Ascending aorta (tissue), 2 donors: ENCODE results near the gene NAT14. TPM values are rescaled to one million over a fixed set of nuclear protein-coding genes. Genes with fewer than 3 reads are reported as not detected.
A peak's percentile ranks its signal among the peaks of the same experiment; 100 is the strongest.
"Not testable (repeated sequence)": the region's sequence is repeated elsewhere in the genome, so short reads cannot be mapped to it uniquely, and the experiment has no call there.

ENCODE experiments used
- DNase-seq, 2 donors: peaks; one replicate each; pipeline ENCODE4 v3.0.0-alpha.2; 2019; ENCODE audit warnings: low spot score in 2 of 2
- H3K27ac ChIP-seq, 2 donors: fragments of 200-600 bp; sonication (generic); one replicate each; pipeline ENCODE4 v1.5.1; 2016 to 2017; ENCODE audit warnings: mild to moderate bottlenecking in 1 of 2
- H3K27me3 ChIP-seq: fragments of 200-600 bp; sonication (generic); one replicate; pipeline ENCODE4 v1.5.1; 2017
- H3K36me3 ChIP-seq, 2 donors: fragments of 200-600 bp; sonication (generic); one replicate each; pipeline ENCODE4 v1.5.1; 2016
- H3K4me1 ChIP-seq, 2 donors: fragments of 200-600 bp; sonication (generic); one replicate each; pipeline ENCODE4 v1.5.1; 2016 to 2017; ENCODE audit warnings: mild to moderate bottlenecking in 1 of 2
- H3K4me3 ChIP-seq, 2 donors: fragments of 200-600 bp; sonication (generic); one replicate each; pipeline ENCODE4 v1.5.1; 2016 to 2017; ENCODE audit warnings: mild to moderate bottlenecking in 1 of 2
- H3K9me3 ChIP-seq, 2 donors: fragments of 200-600 bp; sonication (generic); one replicate each; pipeline ENCODE4 v1.5.1; 2016
- CTCF ChIP-seq, 3 experiments: fragments of 200-600 bp in 2 of 3; fragments of 450-650 bp in 1 of 3; sonication (generic) in 2 of 3; IDR thresholded peaks; one replicate each; pipeline ENCODE4 v1.5.1; 2016 to 2019; ENCODE audit warnings: antibody characterized with exemption in 3 of 3, mild to moderate bottlenecking in 1 of 3, moderate library complexity in 1 of 3
- intact Hi-C: fragments of 100-400 bp; cut with DNase I; formaldehyde crosslinking; loops from one replicate; pipeline ENCODE4 v1.15.1; 2023
- total RNA-seq: library from RNA; depleted of rRNA; stranded (reverse); fragments of >200 nt; gene quantifications from one replicate; pipeline ENCODE4 v1.1.0, GENCODE V29; 2016

Gene NAT14
- total RNA-seq, 1 donor from 2014 or later: 21.6 TPM

DNA sequence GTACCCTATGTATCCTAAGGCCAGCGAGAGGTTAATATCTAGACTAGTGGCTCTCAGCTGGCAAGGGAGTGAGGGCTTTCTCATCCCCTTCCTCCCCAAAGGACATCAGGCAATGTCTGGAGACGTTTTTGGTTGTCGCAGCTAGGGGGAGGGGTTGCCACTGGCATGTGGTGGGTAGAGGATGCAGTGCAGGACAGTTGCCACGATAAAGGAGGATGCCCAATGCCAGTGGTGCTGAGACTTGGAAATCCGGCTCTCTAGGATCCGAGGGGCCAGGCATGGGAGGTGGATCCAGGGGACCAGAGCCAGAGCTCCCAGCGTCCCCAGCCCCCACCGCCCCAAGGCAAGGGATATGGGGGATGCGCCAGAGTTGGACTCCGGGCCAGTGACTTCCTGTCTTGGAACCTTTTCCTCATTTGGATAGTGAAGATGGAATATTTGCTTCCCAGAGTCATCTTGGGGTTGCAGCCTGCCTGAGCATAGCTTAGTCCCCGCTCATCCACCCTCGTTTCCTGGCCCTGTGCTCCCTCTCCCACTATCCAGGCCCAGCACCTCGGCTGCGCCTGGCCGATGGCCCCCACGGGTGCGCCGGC, 8.2 kb downstream of the NAT14 start:
- Histone ChIP-seq H3K27ac (peak overlapping the region in 1 of 2 donors; percentile 57), H3K36me3 (no peaks in the 10 kb centered on the region), H3K27me3 (no peaks in the 10 kb centered on the region), H3K4me1 (peaks cover 0 to 5% of the 10 kb centered on the region in 2 donors), H3K4me3 (peak overlapping the region in 1 of 2 donors; percentile 5), H3K9me3 (no peaks in the 10 kb centered on the region)
- intact Hi-C loops: no loop called here
- TF ChIP-seq CTCF (IDR thresholded peaks at IDR 0.05): no peak
- no peak for DNase-seq

- Histone ChIP-seq H3K27ac (peak overlapping the region in 1 of 2 donors; percentile 57), H3K4me3 (peak overlapping the region in 1 of 2 donors; percentile 5)
Measured at GRCh38 chr19:55493645-55494171, 8.7 kb downstream of the NAT14 start.

DNA sequence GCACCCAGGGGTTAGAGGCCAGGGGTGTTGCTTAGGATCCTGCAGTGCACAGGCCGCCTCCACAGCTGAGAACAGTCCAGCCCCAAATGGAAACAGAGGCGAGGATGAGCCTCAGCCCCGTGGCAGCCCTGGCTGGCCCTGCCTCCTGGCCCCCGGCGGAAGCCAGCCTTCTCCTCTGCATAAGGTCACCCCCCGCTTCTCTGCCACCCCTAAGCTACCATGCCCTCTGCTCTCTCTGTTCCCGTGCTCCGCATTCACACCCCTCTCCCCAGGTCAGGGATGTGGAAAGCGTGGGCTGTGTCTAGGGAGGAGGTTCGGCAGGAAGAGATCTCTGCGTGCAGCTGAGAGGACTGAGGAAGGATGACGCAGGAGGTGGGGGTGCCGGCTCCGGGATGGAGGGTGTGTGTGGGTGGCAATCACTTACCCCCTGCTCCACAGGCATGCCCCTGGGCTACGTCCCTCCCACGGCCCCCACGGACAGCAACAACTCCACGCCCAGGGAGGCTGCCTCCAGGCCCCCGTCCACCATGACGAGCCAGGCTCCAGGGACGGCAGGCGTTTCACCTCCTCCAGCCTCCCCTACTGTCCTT, 9.3 kb downstream of the NAT14 start:
- no peak for DNase-seq
- Histone ChIP-seq H3K9me3 (no peaks in the 10 kb centered on the region), H3K36me3 (no peaks in the 10 kb centered on the region), H3K4me3 (peak overlapping the region in 1 of 2 donors; percentile 5), H3K27me3 (no peaks in the 10 kb centered on the region), H3K27ac (peak overlapping the region in 1 of 2 donors; percentile 36), H3K4me1 (no peaks in the 10 kb centered on the region)
- TF ChIP-seq CTCF (IDR thresholded peaks at IDR 0.05): no peak
- intact Hi-C loops: no loop called here

More at GRCh38 chr19:55493645-55494171, 8.7 kb downstream of the NAT14 start:
- intact Hi-C loops: no loop called here
- Histone ChIP-seq H3K4me1 (no peaks in the 10 kb centered on the region), H3K36me3 (no peaks in the 10 kb centered on the region), H3K9me3 (no peaks in the 10 kb centered on the region), H3K27me3 (no peaks in the 10 kb centered on the region)
- no peak for DNase-seq
- no peak for TF ChIP-seq CTCF (IDR thresholded peaks at IDR 0.05)

DNA sequence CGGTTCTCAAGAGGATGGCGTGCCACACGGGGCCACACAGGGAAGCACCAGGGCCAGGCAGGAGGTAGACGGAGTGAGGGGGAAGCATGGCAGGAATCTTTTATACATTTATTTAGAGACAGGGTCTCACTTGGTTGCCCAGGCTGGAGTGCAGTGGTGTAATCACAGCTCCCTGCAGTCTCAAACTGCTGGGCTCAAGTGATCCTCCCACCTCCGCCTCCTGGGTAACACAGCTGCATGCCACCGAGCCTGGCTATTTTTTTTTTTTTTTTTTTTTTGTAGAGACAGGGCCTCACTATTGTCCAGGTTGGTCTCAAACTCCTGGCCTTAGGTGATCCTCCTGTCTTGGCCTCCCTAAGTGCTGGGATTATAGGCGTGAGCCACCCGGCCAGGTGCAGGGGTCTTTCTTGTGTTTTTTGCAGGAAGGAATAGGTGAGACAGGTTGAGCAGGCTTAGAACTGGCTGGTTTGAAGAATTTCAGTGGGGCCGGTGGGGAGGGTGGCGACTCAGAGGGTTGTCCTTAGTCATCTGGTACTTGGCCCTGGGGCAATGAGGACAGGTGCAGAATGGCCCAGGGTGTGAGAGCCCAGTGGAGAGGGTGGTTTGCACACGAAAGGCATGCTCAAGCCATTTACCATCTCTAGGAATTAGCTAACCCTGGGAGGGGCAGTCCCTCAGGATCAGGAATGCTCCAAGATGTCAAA, 10.8 kb downstream of the NAT14 start:
- H3K27ac ChIP-seq: no peak overlapping the region

GRCh38 chr19:55496820-55497219, 11.8 kb downstream of the NAT14 start:
- H3K36me3 ChIP-seq, H3K4me3 ChIP-seq, intact Hi-C loops, DNase-seq, H3K4me1 ChIP-seq, H3K27me3 ChIP-seq, H3K27ac ChIP-seq, H3K9me3 ChIP-seq: not testable (repeated sequence)

More for the DNA sequence above, 10.8 kb downstream of the NAT14 start:
- Histone ChIP-seq H3K36me3 (no peaks in the 10 kb centered on the region), H3K4me3 (no peak overlapping the region), H3K4me1 (no peaks in the 10 kb centered on the region), H3K9me3 (no peaks in the 10 kb centered on the region), H3K27me3 (no peaks in the 10 kb centered on the region)
- no peak for TF ChIP-seq CTCF (IDR thresholded peaks at IDR 0.05)
- DNase-seq: no peak
- intact Hi-C loops: no loop called here

GRCh38 chr19:55497763-55498162, 12.8 kb downstream of the NAT14 start:
- no peak for TF ChIP-seq CTCF (IDR thresholded peaks at IDR 0.05)
- no peaks in the 10 kb centered on the region for H3K9me3 ChIP-seq
- H3K36me3 ChIP-seq: no peaks in the 10 kb centered on the region
- no peaks in the 10 kb centered on the region for H3K27me3 ChIP-seq
- no peak for DNase-seq
- intact Hi-C loops: no loop called here
- no peaks in the 10 kb centered on the region for H3K4me1 ChIP-seq
- H3K4me3 ChIP-seq: no peak overlapping the region
- H3K27ac ChIP-seq: no peak overlapping the region
